NCI-H2029 treated with DMSO at 0.1 percent for 48 hours (cell line): ENCODE measurements around the gene REV3L.
"Not testable (repeated sequence)": the region's sequence is repeated elsewhere in the genome, so short reads cannot be mapped to it uniquely, and the experiment has no call there.

Source experiments
- DNase-seq: peaks from one replicate; lab custom pipeline; 2025; lab: John Stamatoyannopoulos, UW

The REV3L gene

DNA sequence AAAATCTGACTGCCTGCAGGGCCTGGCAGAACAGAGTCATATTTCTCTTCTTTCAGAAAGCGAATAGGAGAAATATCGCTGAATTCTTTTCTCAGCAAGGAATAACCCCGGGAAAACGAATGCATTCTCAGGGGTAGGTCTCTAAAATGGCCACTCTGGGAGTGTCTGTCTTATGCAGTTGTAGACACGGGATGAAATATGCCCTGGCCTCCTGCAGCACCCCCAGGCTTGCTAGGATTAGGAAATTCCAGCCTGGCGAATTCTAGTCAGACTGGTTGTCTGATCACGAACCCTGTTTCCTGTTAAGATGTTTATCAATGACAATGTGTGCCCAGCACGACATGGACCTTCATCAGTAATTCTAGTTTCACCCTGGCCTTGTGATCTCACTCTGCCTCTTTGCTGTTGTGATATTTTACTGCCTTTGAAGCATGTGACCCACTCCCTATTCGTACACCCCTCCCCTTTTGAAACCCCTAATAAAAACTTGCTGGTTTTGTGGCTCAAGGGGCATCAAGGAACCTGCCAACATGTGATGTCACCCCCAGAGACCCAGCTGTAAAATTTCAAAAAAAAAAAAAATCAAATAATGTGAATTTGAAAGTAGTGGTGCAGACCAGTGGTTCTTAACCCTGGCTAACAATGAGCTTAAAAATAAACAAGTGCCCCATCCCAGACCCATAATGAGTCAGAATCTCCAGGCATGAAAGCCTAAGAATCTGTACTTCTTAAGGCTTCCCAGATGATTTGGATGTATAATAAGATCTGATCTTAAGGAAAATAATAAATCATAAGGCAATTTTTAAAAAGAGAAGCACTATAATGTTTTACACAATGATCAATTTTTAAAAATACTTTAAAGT lies 181.8 kb downstream of the REV3L start:
- DNase-seq: not testable (repeated sequence)

DNA sequence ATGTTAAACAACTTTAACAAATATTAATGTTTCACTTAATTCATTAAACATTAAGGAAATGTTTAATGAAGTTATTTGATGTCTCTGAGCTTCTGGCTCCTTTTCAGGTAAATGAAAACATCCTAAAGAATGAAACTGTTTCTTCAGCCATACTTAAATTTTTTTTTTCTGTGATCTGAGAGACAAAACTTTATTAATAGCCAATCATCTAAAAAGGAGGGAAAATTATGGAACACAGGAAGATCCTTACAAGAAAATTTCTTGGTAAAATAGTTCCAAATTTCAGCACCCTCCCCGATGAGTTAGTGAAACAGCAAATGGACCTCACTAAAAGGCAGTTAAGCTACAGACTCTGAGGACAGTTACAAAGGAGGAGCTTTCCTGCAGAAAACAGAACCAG lies 185.2 kb downstream of the REV3L start:
- DNase-seq: no peak

DNA sequence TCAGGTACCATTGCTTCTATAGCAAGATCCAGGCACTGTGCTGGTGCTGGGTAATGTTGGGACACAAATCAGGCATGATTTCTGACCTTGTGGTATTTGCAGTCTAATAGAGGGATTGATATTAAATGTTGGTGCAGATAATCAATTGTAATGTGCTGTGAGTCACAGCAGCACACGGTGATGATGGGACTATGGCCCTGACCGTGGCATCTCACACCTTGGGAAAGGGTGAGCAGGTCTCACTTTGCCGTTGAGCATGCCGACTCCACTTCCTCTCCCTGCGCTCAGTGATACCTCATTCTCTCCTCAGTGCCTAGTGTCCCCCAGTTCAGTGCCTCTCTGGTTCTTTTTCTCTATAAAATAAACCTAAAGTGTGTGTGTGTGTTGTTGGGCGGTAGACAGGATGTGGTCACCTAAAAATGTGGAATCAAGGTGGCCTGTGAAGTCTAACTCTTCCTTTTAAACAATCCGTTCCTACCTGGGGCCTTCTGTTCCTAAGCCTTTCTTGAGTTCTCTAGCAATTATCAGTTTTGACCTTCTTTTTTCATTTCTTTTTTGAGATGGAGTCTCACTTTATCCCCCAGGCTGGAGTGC lies 188.5 kb downstream of the REV3L start:
- no peak for DNase-seq

DNA sequence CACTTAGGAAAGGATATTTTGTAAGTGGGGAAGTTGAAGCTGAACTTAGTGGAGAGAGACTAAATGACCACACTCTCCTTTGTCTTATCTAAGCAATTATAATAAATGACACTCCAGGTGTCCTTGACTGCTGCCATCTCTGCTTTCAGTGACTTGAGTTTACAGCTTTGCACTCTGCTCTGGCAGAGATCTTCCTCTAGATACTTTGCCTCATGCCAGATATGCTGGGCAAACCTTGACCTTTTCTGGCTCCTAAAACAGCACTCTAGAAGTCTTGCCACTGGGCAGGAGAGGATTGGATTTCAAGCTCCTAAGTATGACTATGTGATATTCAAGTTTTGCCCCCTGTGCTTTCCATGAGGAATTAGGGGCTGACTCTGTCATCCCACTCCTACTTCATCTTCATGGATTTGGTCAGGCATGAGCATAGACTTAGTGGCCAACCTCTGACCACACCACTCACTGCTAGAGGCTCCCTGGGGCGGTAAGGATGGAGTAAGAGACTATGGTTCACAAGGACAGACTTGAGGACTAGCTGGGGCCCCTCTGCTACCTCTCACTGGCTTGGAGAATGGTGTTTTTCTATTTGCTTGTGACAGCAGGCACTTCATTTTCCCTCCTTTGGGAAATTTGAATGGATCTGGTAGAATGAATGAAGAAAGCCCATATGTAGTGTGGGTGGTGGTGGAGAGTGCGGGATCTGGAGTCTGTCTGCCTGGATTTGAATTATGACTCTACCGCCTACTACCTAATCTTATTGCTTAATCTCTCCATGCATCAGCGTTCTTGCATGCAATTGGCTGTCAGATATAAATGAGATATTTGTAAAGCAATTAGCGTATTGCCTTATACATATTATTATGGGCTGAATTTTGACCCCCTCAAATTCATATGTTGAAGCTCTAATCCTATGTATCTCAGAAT lies 191.4 kb downstream of the REV3L start:
- no peak for DNase-seq

DNA sequence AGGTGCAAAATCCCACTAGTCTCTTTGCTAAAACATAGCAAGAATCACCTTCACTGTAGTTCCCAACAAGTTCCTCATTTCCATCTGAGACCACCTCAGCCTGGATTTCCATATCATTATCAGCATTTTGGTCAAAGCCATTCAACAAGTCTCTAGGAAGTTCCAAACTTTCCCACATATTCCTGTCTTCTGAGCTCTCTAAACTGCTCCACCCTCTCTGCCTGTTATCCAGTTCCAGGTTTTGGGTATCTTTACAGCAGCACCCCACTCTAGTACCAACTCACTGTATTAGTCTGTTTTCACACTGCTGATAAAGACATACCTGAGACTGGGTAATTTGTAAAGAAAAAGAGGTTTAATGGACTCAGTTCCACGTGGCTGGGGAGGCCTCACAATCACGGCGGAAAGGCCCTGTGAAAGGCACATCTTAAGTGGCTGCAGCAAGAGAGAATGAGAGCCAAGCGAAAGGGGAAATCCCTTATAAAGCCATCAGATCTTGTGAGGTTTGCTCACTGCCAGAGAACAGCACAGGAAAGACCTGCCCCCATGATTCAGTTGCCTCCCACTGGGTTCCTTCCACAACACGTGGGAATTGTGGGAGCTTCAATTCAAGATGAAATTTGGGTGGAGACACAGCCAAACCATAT lies 192.2 kb downstream of the REV3L start:
- DNase-seq: not testable (repeated sequence)

DNA sequence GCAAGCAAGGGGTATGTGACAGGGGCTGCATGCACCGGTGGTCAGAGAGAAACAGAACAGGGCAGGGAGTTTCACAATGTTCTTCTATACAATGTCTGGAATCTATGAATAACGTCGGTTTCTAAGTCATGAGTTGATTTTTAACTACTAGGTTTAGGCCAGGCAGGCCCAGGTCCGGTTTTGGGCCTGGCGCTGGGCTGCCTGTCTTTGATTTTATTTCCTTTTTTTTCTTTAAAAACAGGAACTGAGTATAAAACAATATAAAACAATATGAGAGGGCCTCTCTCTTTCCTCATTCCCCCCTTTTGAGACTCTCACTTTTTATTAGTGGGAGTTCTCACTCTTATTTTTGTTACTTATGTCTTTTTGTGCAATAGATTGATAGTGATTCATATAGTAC lies 198.7 kb downstream of the REV3L start:
- not testable (repeated sequence) for DNase-seq

DNA sequence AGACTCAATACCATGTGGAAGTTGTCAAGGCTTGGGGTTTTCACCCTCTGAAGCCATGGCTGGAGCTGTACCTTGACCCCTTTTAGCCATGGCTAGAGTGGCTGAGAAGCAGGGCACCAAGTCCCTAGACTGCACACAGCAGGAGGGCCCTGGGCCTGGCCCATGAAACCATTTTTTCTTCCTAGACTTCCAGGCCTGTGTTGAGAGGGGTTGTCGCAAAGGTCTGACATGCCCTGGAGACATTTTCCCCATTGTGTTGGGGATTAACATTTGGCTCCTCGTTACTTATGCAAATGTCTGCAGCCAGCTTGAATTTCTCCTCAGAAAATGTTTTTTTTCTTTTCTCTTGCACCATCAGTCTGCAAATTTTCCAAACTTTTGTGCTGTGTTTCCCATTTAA lies 199.3 kb downstream of the REV3L start:
- no peak for DNase-seq

DNA sequence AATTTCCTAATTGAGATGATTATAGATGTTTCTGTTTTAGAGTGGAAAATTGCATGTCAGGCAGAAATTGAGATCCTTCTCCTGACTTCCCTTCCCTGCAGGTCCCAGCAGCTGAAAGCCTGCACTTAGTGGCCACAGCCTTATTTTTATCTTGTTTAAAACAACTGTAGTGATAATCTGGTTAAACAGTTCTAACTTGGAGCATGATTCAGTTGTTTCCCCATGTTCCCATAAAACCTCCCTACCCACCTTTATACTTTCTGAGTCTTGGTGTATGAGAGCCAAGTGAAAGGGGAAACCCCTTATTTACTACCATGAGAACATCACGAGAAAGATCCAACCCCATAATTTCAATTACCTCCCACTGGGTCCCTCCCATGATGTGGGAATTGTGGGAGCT lies 200.5 kb downstream of the REV3L start:
- DNase-seq: no peak

DNA sequence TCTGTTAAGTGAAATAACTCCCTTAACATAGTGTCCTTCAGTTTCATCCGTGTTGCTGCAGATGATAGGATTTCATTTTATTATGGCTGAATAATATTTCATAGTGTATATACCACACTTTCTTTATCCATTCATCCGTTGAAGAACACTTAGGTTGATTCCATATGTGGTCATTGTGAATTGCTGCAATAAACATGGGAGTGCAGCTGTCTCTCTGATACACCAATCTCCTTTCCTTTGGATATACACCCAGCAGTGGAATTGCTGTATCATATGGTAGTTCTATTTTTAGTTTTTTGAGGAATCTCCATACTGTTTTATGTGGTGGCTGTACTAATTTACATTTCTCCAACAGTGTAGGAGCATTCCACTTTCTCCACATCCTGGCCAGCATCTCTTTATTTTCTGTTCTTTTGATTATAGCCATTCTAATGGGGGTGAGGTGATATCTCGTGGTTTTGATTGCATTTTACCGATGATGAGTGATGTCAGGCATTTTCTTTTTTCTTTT lies 202.5 kb downstream of the REV3L start:
- DNase-seq: no peak

DNA sequence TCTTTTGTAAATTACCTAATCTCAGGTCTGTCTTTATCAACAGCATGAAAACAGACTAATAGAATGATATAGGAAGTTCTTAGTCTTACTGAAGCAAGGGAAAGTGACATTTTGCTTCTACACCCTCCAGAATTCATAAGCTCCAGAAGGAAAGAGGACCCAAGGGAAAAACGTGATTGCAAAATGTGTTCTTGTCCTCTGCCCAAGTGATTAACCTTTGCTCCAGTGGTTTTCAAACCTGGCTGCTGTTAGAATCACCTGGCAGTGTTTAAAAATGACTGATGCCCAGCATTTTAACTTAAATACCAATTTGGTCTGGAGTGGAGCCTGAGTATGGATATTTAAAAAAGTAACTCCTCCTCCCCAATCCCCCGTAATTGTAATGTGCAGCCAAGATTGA lies 204.3 kb downstream of the REV3L start:
- DNase-seq: no peak

DNA sequence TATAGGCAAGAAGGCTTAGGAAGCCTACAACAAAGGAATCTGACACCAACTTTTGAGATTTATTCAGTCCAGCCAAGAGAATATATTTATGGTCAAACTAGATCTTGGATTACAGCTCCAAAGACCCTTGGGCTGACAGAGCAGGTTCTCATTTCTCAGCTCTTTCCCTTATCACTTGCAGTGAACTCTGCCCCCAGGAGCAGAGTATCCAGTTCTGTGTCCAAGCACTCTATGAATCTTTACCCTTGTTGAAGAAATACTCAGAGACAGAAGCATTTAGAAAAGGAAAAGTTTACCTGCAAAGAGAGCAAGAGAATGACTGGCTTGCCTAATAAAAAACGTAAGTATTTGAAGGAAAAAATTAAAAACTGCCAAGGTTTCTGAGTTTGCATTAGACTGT lies 205.2 kb downstream of the REV3L start:
- DNase-seq: no peak

DNA sequence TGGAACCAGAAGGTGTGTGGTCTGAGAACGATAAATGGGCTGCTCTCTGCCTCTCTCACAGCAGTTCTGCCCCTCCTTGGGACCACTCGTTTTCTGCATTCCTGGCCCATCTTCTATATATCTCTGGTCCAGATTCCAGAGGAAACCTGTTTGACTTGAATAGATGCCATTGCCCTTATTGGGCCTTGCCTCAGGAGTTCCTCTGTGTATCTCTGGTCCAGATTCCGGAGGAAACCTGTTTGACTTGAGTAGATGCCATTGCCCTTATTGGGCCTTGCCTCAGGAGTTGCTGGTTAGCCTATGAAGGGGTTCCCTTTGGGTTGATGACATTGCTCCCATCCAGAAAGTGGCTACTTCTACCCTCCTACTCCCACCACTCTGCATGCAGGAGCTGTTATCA lies 206.3 kb downstream of the REV3L start:
- DNase-seq: no peak

DNA sequence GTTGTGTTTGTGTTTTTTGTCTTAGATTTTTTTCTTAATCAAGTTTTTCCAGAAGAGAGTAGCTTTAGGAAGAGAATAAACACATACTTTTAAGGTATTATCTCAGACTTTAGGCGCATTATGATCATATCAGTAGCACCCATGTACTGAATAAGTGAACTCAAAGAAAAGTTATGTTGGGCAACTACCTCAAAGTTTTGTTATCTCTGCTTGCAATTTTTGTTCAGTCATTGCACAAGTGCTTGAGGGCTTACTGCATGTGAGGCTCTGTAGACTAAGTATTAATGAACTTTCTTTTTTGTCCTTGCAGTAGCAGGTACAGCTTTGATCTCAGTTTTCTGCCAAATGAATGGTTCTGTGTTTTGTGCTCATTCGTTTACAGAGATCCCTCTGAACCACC lies 206.7 kb downstream of the REV3L start:
- DNase-seq: no peak

DNA sequence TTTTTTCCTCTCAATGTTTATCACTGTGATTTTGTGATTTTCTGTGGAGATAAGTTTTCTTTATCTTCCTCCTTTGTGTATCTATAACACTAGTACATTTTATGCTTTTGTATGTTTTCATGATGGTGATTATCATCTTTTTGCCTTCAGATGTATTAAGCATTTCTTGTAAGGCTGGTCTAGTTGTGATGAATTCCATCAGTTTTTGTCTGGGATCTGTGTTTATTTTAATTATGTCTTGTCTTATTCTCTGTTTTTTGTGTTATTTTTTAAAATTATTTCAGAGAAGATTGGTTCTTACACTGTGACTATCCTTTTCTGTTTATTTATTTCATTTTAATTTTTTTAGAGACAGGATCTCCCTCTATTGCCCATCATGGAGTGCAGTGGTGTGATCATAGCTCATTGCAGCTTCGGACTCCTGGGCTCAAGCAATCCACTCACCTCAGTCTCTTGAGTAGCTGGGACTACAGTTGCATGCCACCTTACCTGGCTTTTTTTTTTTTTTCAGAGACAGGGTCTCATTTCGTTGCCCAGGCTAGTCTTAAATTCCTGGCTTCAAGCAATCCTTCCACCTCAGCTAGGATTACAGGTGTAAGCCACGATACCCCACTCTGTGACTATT lies 208.3 kb downstream of the REV3L start:
- DNase-seq: no peak

DNA sequence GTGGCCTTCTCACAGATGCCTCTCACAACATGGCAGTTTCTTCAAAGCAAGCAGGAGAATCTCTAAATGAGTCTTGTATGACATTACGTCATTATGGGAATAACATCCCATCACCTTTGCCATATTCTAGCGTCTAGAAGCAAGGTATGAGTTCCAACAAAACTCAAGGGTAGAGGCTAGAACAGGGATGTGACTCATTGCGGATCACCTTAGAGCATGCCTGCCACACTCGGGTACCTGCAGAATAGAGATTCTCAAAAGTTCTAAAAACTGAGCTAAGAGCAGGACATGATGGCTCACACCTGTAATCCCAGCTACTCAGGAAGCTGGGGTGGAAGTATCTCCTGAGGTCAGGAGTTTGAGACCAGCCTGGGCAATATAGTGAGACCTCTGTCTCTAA lies 212.9 kb downstream of the REV3L start:
- DNase-seq: no peak

DNA sequence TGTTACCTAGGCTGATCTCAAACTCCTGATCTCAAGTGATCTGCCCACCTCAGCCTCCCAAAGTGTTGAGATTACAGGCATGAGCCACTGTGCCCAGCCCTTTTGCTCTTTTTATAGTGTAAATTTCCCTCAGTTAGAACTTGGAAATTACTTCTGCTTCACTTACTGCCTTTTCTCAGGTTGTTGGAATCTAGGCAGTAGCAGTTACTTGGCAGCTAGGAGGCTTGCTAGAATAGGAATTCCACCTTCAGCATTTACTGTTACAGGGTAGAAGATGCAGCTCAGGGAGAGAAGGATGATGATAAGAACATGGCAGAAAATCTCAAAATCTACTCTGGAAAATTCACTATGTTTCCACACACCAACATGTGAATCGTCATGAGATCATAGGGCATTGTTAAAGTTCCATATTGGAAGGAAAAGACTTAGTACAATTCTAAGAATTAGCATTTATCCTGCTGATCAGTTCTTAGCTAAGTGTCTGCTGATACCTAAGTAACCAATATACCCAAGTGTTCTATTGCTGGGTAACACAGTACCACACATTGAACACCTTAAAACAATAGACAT lies 213.5 kb downstream of the REV3L start:
- DNase-seq: no peak

DNA sequence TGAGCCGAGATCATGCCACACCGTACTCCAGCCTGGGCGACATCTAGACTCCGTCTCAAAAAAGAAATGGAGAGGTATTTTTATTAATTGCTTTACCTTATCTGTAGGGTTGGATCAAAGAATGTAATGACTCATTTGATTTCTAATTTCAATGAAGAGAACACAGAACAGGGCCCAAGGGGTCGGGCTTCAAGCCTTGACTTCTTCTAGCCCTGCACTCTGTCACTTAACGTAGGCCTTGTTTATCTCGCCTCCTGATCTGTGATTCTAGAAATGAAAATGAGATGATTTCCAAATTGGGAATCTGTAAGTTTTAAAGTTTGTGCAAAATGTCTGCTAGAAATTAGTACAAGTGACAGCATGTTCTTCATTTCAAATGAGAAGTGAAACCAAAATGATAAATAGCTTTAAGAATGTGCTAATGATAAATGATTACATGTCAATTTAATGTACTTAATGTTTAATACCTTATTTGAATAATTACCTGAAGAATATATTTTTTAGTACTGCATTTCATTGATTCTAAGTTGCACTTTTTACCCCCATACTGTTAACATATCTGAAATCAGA lies 215.2 kb downstream of the REV3L start:
- DNase-seq: no peak

DNA sequence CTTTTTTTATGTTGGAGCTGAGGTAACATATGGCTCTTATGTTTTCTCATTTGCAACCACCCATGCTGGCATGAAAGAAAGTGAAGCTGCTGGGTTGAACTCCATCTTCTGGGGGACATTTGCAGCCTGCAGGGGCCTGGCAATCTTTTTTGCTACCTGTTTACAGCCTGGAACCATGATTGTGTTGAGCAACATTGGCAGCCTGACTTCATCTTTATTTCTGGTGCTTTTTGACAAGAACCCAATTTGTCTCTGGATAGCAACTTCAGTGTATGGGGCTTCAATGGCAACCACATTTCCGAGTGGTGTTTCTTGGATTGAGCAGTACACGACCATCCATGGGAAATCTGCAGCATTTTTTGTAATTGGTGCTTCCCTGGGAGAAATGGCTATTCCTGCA lies 216.7 kb downstream of the REV3L start:
- DNase-seq: no peak

DNA sequence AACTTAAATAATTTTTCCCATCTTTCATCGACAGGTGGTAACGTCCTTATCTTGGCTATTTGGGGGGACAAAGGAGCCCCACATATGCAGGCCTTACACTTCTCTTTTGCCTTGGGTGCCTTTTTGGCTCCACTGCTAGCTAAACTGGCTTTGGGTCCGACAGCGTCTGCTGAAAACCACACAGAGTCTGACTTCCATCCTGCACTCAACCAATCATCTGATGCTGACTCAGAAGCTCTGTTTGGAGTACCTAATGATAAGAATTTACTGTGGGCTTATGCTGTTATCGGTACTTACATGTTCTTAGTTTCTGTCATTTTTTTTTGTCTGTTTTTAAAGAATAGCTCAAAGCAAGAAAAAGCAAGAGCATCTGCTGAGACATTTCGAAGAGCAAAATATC lies 217.2 kb downstream of the REV3L start:
- DNase-seq: no peak

DNA sequence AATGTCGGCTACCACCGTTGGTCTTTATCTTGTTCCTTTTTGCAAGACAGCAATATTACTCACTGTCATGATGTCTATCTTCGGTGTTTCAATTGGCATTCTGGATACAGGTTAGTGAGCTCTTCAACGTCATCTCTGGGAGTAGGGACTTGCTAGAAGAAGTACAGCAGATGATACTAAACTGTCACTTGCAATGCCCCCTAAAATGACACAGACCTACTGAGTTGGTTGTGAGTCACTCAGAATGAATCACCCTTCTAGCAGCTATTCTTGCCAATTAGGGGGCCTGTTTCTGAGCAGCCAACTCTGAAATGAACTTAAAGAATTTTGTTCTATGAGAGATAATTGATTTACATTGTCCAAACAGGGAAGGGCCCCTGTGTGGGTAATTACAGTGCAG lies 219.2 kb downstream of the REV3L start:
- no peak for DNase-seq
